DOHH2 (cell line): ENCODE measurements around the gene ANKRD34B.

ENCODE experiments used
- CTCF ChIP-seq: fragments of 200-600 bp; sonication (generic); IDR thresholded peaks from one replicate; pipeline ENCODE4 v1.5.1; 2014; ENCODE audit warnings: antibody characterized with exemption, mild to moderate bottlenecking, low read depth, low read length; ENCODE audit not compliant: poor library complexity, severe bottlenecking
- EZH2phosphoT487 ChIP-seq: fragments of 200-600 bp; sonication (generic); IDR thresholded peaks from 2 replicates; pipeline ENCODE4 v1.6.1; 2017; ENCODE audit warnings: borderline replicate concordance, mild to moderate bottlenecking, antibody characterized with exemption, low read length, moderate library complexity, mixed read lengths

- TF ChIP-seq CTCF (no peak), EZH2phosphoT487 (no peak)
These were observed 31.0 kb upstream of the ANKRD34B start for GRCh38 chr5:80600943-80601693.
